Fibroblast of lung (primary cell): ENCODE results near the gene OLFM3. TPM values are rescaled to one million over a fixed set of nuclear protein-coding genes. Genes with fewer than 3 reads are reported as not detected.

Source experiments
- DNase-seq, 2 donors: peaks; one replicate each; pipeline versions ENCODE4 v3.0.0 to v3.0.0-alpha.2; 2010; ENCODE audit warnings: low read depth in 2 of 2
- H2AFZ ChIP-seq: 2 replicates; pipeline ENCODE4 v1.5.1; 2012; ENCODE audit warnings: low read length, control low read depth, inconsistent platforms
- H3K27ac ChIP-seq: 2 replicates; pipeline ENCODE4 v1.5.1; 2011; ENCODE audit warnings: low read length, control low read depth; ENCODE audit not compliant: insufficient read depth
- H3K27me3 ChIP-seq: 2 replicates; pipeline ENCODE4 v1.5.1; 2011; ENCODE audit warnings: mild to moderate bottlenecking, low read length; ENCODE audit not compliant: control insufficient read depth, insufficient read depth
- H3K36me3 ChIP-seq: 2 replicates; pipeline ENCODE4 v1.5.1; 2011; ENCODE audit warnings: low read length; ENCODE audit not compliant: control insufficient read depth, insufficient read depth
- H3K4me1 ChIP-seq: 2 replicates; pipeline ENCODE4 v1.5.1; 2011; ENCODE audit warnings: low read length; ENCODE audit not compliant: control insufficient read depth, insufficient read depth; ENCODE audit errors: extremely low read depth
- H3K4me2 ChIP-seq: 2 replicates; pipeline ENCODE4 v1.5.1; 2011; ENCODE audit warnings: low read length, control low read depth; ENCODE audit not compliant: insufficient read depth; ENCODE audit errors: extremely low read depth
- H3K4me3 ChIP-seq, 4 experiments: fragments of 200-600 bp in 1 of 4; sonication (generic) in 1 of 4; replicated peaks in 1 of 4; 2 replicates each; pipeline ENCODE4 v1.5.1; 2011 to 2016; ENCODE audit warnings: low read length in 4 of 4, low read depth in 3 of 4, mild to moderate bottlenecking in 3 of 4, control low read depth in 2 of 4, inconsistent platforms in 1 of 4, mixed read lengths in 1 of 4; ENCODE audit not compliant: insufficient read depth in 1 of 4; ENCODE audit errors: control extremely low read depth in 1 of 4
- H3K79me2 ChIP-seq: 2 replicates; pipeline ENCODE4 v1.5.1; 2012; ENCODE audit warnings: mild to moderate bottlenecking, low read length, inconsistent platforms; ENCODE audit not compliant: control insufficient read depth, insufficient read depth
- H3K9ac ChIP-seq: 2 replicates; pipeline ENCODE4 v1.5.1; 2011; ENCODE audit warnings: mild to moderate bottlenecking, low read length, control low read depth; ENCODE audit not compliant: insufficient read depth
- H3K9me3 ChIP-seq: 2 replicates; pipeline ENCODE4 v1.5.1; 2012; ENCODE audit warnings: low read depth, low read length; ENCODE audit not compliant: control insufficient read depth, insufficient read depth
- H4K20me1 ChIP-seq: 2 replicates; pipeline ENCODE4 v1.5.1; 2011; ENCODE audit warnings: low read length; ENCODE audit not compliant: control insufficient read depth, insufficient read depth; ENCODE audit errors: extremely low read depth
- EZH2 ChIP-seq: IDR thresholded peaks from 2 replicates; pipeline ENCODE4 v1.5.1; 2012; ENCODE audit warnings: low read length, control low read depth, mild to moderate bottlenecking; ENCODE audit errors: missing control alignments
- polyA plus RNA-seq, 2 donors: library from polyadenylated mRNA; depleted of rRNA in 1 of 2; stranded (reverse) in 1 of 2; unstranded in 1 of 2; fragments of >200 nt; gene quantifications; 2 replicates each; pipeline ENCODE4 v1.2.1, GENCODE V29; 2011 to 2012; ENCODE audit warnings: missing spikeins in 1 of 2
- total RNA-seq: library from RNA; depleted of rRNA; stranded (reverse); fragments of >200 nt; gene quantifications from 2 replicates; pipeline ENCODE4 v1.2.1, GENCODE V29; 2014
- TF ChIP-seq, protein P1 (sequence below), 2 donors: IDR thresholded peaks in 1 of 2; conservative IDR thresholded peaks in 1 of 2; 1 replicate in 1 of 2; 2 replicates in 1 of 2; pipeline ENCODE4 v1.5.1; 2011 to 2012; ENCODE audit warnings: low read length in 2 of 2, control low read depth in 1 of 2, inconsistent platforms in 1 of 2, low read depth in 1 of 2, mild to moderate bottlenecking in 1 of 2

OLFM3 gene
- total and polyA plus RNA-seq, 2 donors (not counting 1 experiment from before 2014, with no cell fraction given) = not detected

DNA sequence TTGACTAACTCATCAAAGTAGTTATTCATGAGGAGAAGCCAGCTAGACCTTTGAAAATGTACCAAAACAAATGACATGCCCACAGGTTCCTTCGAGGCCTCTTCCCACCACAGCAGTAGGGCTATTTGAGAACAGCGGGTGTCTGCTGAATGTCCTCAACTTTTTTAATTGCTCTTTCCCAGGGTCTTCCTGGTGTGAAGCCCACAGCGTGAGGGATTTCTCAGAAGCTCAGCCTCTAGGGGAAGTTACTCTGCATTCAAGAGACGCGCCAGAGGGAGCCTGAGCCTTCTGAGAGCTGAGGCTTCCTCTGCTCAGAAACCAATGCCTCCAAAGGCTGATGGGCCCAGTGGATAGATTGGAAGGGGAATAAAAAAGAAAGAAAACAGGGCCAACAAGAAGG lies 153.6 kb downstream of the OLFM3 start:
- Histone ChIP-seq H3K4me1 (no peaks in the 10 kb centered on the region), H3K9me3 (no peaks in the 10 kb centered on the region), H3K27ac (no peak overlapping the region), H3K9ac (no peak overlapping the region), H3K4me2 (no peak overlapping the region), H4K20me1 (no peaks in the 10 kb centered on the region), H3K27me3 (no peaks in the 10 kb centered on the region), H2AFZ (no peak overlapping the region), H3K4me3 (no peak overlapping the region), H3K36me3 (no peaks in the 10 kb centered on the region), H3K79me2 (no peaks in the 10 kb centered on the region)
- DNase-seq = no peak
- TF ChIP-seq EZH2 = no peak
- TF ChIP-seq, protein P1, sequence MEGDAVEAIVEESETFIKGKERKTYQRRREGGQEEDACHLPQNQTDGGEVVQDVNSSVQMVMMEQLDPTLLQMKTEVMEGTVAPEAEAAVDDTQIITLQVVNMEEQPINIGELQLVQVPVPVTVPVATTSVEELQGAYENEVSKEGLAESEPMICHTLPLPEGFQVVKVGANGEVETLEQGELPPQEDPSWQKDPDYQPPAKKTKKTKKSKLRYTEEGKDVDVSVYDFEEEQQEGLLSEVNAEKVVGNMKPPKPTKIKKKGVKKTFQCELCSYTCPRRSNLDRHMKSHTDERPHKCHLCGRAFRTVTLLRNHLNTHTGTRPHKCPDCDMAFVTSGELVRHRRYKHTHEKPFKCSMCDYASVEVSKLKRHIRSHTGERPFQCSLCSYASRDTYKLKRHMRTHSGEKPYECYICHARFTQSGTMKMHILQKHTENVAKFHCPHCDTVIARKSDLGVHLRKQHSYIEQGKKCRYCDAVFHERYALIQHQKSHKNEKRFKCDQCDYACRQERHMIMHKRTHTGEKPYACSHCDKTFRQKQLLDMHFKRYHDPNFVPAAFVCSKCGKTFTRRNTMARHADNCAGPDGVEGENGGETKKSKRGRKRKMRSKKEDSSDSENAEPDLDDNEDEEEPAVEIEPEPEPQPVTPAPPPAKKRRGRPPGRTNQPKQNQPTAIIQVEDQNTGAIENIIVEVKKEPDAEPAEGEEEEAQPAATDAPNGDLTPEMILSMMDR (conservative IDR thresholded peaks at IDR 0.05 in 1 of 2, IDR thresholded peaks at IDR 0.05 in 1 of 2; ENCODE audit: low read depth in 1 of 2, low read length in 2 of 2) = no peak

DNA sequence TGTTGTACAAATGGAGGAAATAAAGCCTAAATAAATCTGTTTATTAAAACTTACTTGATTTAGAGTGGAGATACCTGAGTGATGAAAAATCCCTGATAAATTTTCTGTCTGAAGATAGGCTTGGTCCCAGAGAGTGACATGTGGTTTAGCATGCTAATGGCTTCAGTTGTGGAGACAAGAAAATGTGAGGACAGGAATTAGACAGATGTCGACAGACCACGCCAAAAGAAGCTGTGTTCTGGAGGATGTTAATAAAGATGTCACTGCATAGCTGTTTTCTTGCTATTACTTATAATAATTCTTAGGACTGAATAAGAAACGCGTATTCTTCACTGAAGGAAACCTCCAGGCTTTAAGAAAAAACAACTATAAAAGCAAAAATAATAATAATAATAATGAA lies 154.9 kb downstream of the OLFM3 start:
- Histone ChIP-seq H3K9ac (no peak overlapping the region), H3K27me3 (no peaks in the 10 kb centered on the region), H3K4me2 (no peak overlapping the region), H3K9me3 (no peaks in the 10 kb centered on the region), H3K4me1 (no peaks in the 10 kb centered on the region), H4K20me1 (no peaks in the 10 kb centered on the region), H3K27ac (no peak overlapping the region), H3K36me3 (no peaks in the 10 kb centered on the region), H2AFZ (no peak overlapping the region), H3K4me3 (no peak overlapping the region), H3K79me2 (no peaks in the 10 kb centered on the region)
- TF ChIP-seq, protein P1 (conservative IDR thresholded peaks at IDR 0.05 in 1 of 2, IDR thresholded peaks at IDR 0.05 in 1 of 2; ENCODE audit: low read depth in 1 of 2, low read length in 2 of 2) = no peak
- TF ChIP-seq EZH2 = no peak
- no peak for DNase-seq

DNA sequence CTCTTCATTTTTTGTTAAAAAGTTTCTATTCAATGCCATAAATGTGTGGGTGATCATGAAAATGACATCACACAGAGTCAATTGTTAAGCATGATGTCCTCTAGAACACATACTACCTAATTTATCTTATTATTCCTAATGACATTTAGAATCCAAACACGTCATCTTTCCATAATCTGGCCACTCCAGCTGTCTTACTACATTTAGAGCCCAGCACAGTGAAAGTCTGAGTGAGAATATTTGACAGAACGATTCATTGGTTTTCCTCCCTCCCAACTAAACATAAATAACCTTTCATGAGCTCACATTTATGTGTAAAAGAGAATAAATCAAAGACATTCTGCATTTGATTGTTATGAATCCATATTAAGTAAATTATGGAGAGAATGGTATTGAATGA lies 160.7 kb downstream of the OLFM3 start:
- no peaks in the 10 kb centered on the region for H3K9me3 ChIP-seq
- no peaks in the 10 kb centered on the region for H3K27me3 ChIP-seq
- no peak for DNase-seq

More for the DNA sequence above, 160.7 kb downstream of the OLFM3 start:
- TF ChIP-seq, protein P1 (conservative IDR thresholded peaks at IDR 0.05 in 1 of 2, IDR thresholded peaks at IDR 0.05 in 1 of 2; ENCODE audit: low read depth in 1 of 2, low read length in 2 of 2) = no peak
- TF ChIP-seq EZH2 = no peak
- Histone ChIP-seq H3K4me1 (no peaks in the 10 kb centered on the region), H3K36me3 (no peaks in the 10 kb centered on the region), H4K20me1 (no peaks in the 10 kb centered on the region), H3K27ac (no peak overlapping the region), H3K4me3 (no peak overlapping the region), H3K9ac (no peak overlapping the region), H3K4me2 (no peak overlapping the region), H2AFZ (no peak overlapping the region), H3K79me2 (no peaks in the 10 kb centered on the region)
